GM15510 (cell line): ENCODE data around the gene MIDN.

Experiments
- POLR2A ChIP-seq: IDR thresholded peaks from 3 replicates; pipeline ENCODE4 v1.6.1; 2011; ENCODE audit warnings: borderline replicate concordance; ENCODE audit not compliant: insufficient read length; ENCODE audit errors: extremely low read depth

The MIDN gene

DNA sequence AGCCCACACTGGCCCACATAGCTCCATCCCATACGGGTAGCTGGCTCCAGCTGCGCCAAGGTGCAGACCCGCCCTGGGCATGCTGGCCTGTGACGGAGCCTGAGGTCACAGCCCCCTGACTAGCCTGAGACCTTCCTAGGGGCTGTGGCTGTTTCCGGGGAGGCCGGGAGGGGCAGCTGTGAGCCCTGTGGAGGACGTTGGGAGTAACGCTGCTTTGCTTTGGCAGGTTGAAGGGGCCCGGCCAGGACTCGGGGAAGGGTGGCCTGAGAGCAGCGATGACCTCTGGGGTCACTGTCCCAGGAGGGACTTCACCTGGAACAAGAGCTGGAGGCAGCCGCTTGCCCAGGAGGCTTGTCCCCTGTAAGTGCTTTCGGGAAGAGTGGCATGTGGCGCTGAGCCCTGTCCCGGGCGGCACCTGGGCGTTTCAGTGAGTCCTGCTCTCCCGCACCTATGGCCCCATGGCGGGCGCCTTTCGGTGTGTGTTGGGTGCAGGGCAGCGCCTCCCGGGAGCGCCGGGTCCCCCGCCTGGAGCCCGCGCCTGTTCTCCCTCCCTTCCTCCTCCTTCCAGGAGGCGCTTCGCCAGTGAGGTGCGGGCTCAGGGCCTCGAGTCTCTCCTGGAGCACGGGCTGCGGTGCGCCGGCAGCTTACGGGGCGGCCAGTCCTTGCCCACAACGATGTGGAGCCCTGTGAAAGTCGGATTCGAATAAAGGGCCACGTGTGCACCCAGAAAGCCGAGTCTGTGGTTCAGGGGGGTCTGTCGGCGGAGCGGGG is 25.9 kb downstream of the MIDN start:
- TF ChIP-seq POLR2A = no peak

GRCh38 chr19:1274852-1275259 is 26.5 kb downstream of the MIDN start:
- no peak for TF ChIP-seq POLR2A

- TF ChIP-seq POLR2A = peak; percentile 95
Observed at GRCh38 chr19:1275260-1275975, 27.0 kb downstream of the MIDN start, which contains the start of gene FAM174C. FAM174C (plus strand) TSS chr19:1275530; CDS start chr19:1275550, 20 bp downstream.

DNA sequence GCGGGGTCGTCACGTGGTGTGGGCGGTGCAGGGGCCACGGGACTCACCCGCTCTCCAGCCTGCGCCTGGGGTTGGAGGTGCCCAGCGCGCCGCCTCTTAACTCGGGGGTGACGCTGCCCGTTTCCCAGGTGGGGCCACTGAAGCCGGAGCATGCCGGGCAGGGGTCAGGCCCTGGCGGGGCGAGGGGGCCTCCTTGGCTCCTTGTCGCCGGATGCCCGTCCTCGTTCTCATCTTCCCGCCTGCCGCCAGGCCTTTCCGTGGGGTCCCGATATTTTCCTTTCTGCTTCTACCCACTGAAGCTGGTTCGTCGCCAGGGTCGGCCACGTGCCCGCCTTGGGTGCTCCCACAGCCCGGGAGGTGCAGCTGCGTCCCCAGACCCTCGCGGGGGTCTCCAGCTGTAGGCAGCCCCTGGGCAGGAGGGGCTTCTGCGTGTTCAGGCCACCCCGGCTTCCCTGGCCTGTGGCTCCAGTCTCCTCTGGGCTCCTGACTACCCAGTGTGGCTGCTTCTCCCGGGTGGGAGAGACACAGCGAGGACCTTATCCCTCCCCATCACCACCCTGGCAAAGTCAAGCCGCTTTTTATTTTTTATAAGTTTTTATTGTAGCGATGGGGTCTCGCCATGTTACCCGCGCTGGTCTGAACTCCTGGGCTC is 27.7 kb downstream of the MIDN start:
- no peak for TF ChIP-seq POLR2A

DNA sequence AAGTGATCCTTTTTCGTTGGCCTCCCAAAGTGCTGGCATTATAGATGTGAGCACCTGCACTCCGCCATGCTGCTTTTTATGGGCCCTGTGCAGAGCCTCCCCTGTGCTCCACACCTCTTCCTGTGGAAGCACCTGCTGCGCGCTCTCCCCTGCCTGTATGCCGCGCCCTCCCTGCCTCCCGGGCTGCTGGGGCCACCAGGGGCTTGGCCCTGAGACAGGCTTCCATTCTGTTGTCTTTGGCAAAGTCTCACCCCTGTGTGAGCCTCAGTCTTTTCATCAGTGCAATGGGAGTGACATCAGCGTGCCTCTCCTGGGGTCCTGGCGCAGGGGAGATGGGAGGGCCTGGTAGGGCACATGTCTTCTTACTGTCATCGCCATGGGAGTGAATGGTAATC is 28.2 kb downstream of the MIDN start:
- no peak for TF ChIP-seq POLR2A

DNA sequence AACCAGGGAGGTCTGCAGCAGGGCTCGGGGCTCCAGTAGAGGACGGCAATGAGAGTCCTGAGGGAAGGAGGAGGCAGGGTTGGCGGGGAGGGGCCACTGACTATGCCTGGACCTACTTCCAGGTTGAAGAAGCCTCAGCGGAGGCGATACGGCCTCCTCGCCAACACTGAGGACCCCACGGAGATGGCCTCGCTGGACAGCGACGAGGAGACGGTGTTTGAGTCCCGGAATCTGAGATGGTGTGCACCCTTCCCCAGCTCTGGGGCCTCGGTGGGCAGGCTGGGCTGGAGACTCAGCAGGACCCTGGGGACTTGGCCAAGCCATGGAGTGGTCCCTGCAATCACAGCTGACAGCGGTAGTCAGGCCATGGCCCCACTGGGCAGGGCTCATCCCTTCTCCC is 28.7 kb downstream of the MIDN start:
- TF ChIP-seq POLR2A = no peak

GRCh38 chr19:1278074-1278473 is 29.7 kb downstream of the MIDN start:
- TF ChIP-seq POLR2A = no peak

GRCh38 chr19:1278713-1279660 is 30.6 kb downstream of the MIDN start:
- no peak for TF ChIP-seq POLR2A

DNA sequence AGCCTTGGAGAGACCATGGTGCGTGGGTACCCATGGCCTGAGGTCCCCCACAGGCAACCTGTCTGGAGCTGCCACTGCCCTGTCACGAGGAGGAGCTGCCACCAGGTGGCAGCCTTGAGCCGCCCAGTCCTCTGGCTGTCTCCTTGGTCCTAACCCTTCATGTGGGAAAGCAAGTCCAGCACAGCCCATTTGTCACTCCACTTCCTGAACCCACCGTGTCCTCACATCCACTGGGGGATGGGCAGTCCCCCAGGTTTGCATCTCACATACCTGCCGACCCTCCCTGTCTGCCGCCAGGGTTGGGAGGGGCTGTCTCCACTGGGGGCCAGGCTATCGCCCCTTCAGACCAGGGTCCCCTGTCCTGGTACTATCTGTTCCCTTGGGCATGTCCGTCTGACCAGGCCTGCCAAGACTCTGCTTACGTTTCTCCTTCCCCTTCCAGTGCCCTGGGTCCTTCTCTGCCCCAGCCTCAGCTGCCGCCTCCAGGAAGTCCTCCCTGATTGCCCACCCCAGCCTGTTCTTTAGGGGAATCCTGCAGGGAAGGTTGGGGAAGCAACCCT is 31.5 kb downstream of the MIDN start:
- TF ChIP-seq POLR2A = no peak

- no peak for TF ChIP-seq POLR2A
Observed at GRCh38 chr19:1280636-1281568, 32.5 kb downstream of the MIDN start.

GRCh38 chr19:1281569-1282287 is 33.3 kb downstream of the MIDN start:
- no peak for TF ChIP-seq POLR2A

DNA sequence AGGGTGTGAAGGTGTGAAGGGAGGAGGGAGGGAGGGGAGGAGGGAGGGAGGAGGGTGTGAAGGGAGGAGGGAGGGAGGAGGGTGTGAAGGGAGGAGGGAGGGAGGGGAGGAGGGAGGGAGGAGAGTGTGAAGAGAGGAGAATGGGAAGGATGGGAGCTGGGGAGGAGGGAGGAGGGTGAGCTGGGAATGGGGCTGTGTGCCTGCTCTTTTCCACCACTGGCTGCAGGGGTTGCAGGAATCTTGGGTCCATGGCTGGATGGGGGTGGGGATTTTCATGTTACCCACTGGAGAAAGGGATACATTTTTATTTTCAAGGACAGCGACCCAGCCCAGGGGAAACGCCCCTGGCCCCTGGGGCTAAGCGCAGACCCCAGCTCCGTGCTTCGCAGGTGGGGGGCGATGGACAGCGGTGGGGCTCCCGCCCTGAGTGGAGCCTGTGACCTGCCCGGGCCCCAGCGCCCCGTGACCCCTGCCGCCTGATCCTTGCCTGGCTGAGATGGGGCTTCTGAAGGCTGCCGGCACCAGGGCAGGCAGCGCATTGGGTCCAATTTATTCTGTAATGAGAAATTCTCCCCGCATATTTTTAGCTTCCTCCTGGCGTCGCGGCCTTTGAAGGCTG is 34.3 kb downstream of the MIDN start:
- TF ChIP-seq POLR2A = no peak
